ENCODE results near the gene YY1.

DNA sequence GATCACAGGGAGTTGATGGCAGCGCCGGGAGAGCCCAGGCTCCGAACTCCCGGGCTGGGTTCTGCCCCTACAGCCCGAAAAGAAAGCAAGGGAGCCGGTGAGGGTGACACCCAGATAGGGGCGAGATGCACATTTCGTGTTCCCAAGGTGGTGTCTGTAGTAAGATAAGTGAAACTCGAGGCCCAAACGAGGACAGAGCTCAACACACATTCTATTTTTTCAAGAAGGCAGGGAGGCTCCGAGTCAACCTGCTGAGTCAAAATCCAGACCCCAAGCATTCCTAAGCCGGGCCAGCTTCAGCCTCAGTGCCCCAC is 24.2 kb upstream of the YY1 start:
- TF ChIP-seq POLR2AphosphoS5 (IDR thresholded peaks at IDR 0.05; ENCODE audit: low read depth, low read length) (no peak), TAF1 (IDR thresholded peaks at IDR 0.05; ENCODE audit: borderline replicate concordance, insufficient read depth, low read length) (no peak), SIN3A (IDR thresholded peaks at IDR 0.05; ENCODE audit: borderline replicate concordance, insufficient read depth, low read length) (no peak)

All from PFSK-1 (cell line).